HepG2 (cell line): Measurements from ENCODE around the gene STKLD1. TPM values are rescaled to one million over a fixed set of nuclear protein-coding genes. Genes with fewer than 3 reads are reported as not detected.

Experiments
- EP300 ChIP-seq, 3 experiments: sonication (generic) in 1 of 3; formaldehyde crosslinking in 1 of 3; IDR thresholded peaks; 2 replicates each; pipeline versions ENCODE4 v1.5.1 to v1.6.1; 2011 to 2020; ENCODE audit warnings: low read depth in 2 of 3, low read length in 2 of 3, borderline replicate concordance in 1 of 3, improper control_type of control experiment in 1 of 3, mild to moderate bottlenecking in 1 of 3, missing genetic modification reagents in 1 of 3, moderate library complexity in 1 of 3
- FOXJ3 ChIP-seq: sonication (generic); formaldehyde crosslinking; IDR thresholded peaks from 2 replicates; pipeline ENCODE4 v1.4.0; 2020; ENCODE audit warnings: missing genetic modification reagents, mild to moderate bottlenecking, borderline replicate concordance
- HMGA1 ChIP-seq: sonication (generic); formaldehyde crosslinking; conservative IDR thresholded peaks from 2 replicates; pipeline ENCODE4 v1.4.0; 2020; ENCODE audit warnings: missing genetic modification reagents
- NCOR1 ChIP-seq: fragments of 200-600 bp; sonication (generic); IDR thresholded peaks from 2 replicates; pipeline ENCODE4 v1.7.0; 2017; ENCODE audit warnings: antibody characterized with exemption, low read length, borderline replicate concordance
- NPAS2 ChIP-seq: sonication (generic); formaldehyde crosslinking; IDR thresholded peaks from 2 replicates; pipeline ENCODE4 v1.8.0; 2022; ENCODE audit warnings: mild to moderate bottlenecking, missing genetic modification reagents, borderline replicate concordance
- NR2C2 ChIP-seq: sonication (generic); formaldehyde crosslinking; IDR thresholded peaks from 2 replicates; pipeline ENCODE4 v1.4.0; 2020; ENCODE audit warnings: missing genetic modification reagents, mild to moderate bottlenecking, moderate library complexity, borderline replicate concordance
- POGZ ChIP-seq: sonication (generic); formaldehyde crosslinking; IDR thresholded peaks from 2 replicates; pipeline ENCODE4 v1.4.0; 2020; ENCODE audit warnings: mild to moderate bottlenecking, missing genetic modification reagents
- RFX1 ChIP-seq: fragments of 450-650 bp; IDR thresholded peaks from 2 replicates; pipeline ENCODE4 v1.6.1; 2017
- SYNCRIP ChIP-seq: fragments of 200-400 bp; formaldehyde crosslinking; IDR thresholded peaks from 2 replicates; pipeline ENCODE4 v1.6.1; 2018; ENCODE audit warnings: mild to moderate bottlenecking, low read depth, low read length; ENCODE audit not compliant: insufficient read depth
- ZFP36 ChIP-seq: fragments of 150-350 bp; IDR thresholded peaks from 2 replicates; pipeline ENCODE4 v1.6.1; 2018; ENCODE audit warnings: borderline replicate concordance, low read length, low read depth; ENCODE audit not compliant: partially characterized antibody
- ZKSCAN8 ChIP-seq: IDR thresholded peaks from 2 replicates; pipeline ENCODE4 v1.6.1; 2016; ENCODE audit warnings: borderline replicate concordance, missing genetic modification reagents, missing compliant biosample characterization
- ZNF121 ChIP-seq: sonication (generic); formaldehyde crosslinking; IDR thresholded peaks from 2 replicates; pipeline ENCODE4 v1.5.0; 2020; ENCODE audit warnings: mild to moderate bottlenecking, missing genetic modification reagents
- ZNF383 ChIP-seq: sonication (generic); formaldehyde crosslinking; IDR thresholded peaks from 2 replicates; pipeline ENCODE4 v1.4.0; 2020; ENCODE audit warnings: missing genetic modification reagents, mild to moderate bottlenecking, borderline replicate concordance
- ZNF44 ChIP-seq: sonication (generic); formaldehyde crosslinking; IDR thresholded peaks from 2 replicates; pipeline ENCODE4 v1.5.1; 2020; ENCODE audit warnings: mild to moderate bottlenecking, missing genetic modification reagents
- ZNF558 ChIP-seq: sonication (generic); formaldehyde crosslinking; IDR thresholded peaks from 2 replicates; pipeline ENCODE4 v1.9.0; 2022; ENCODE audit warnings: mild to moderate bottlenecking, missing genetic modification reagents, borderline replicate concordance
- ZNF713 ChIP-seq: sonication (generic); formaldehyde crosslinking; IDR thresholded peaks from 2 replicates; pipeline ENCODE4 v1.4.0; 2020; ENCODE audit warnings: mild to moderate bottlenecking, missing genetic modification reagents
- ZNF776 ChIP-seq: sonication (generic); formaldehyde crosslinking; IDR thresholded peaks from 2 replicates; pipeline ENCODE4 v1.4.0; 2020; ENCODE audit warnings: mild to moderate bottlenecking, missing genetic modification reagents
- polyA plus RNA-seq, 8 experiments: library from polyadenylated mRNA; depleted of rRNA in 3 of 8; stranded (reverse) in 7 of 8; unstranded in 1 of 8; fragments of >200 nt; fragmentation: Illumina TruSeq in 4 of 8; extraction: Trizol in 4 of 8; gene quantifications; 2 replicates each; pipeline versions ENCODE4 v1.2.1 to v1.2.3, GENCODE V29; 2011 to 2016; ENCODE audit warnings: low read depth in 4 of 8, missing spikeins in 1 of 8, mixed read lengths in 1 of 8; ENCODE audit not compliant: insufficient read depth in 1 of 8
- total RNA-seq, 5 experiments: library from RNA; depleted of rRNA; stranded (reverse); fragments of >200 nt; fragmentation: Illumina TruSeq; extraction: Trizol; gene quantifications; 2 replicates each; pipeline ENCODE4 v1.2.3, GENCODE V29; 2016; ENCODE audit warnings: low read depth in 1 of 5
- TF ChIP-seq, protein P1 (sequence below): sonication (generic); formaldehyde crosslinking; conservative IDR thresholded peaks from 2 replicates; pipeline ENCODE4 v1.8.1; 2023; ENCODE audit warnings: missing genetic modification reagents
- TF ChIP-seq, protein P2 (sequence below): sonication (generic); formaldehyde crosslinking; IDR thresholded peaks from 2 replicates; pipeline ENCODE4 v1.8.0; 2022; ENCODE audit warnings: mild to moderate bottlenecking, missing genetic modification reagents, moderate library complexity
- TF ChIP-seq, protein P3 (sequence below): sonication (generic); formaldehyde crosslinking; IDR thresholded peaks from 2 replicates; pipeline ENCODE4 v1.8.0; 2023; ENCODE audit warnings: mild to moderate bottlenecking, missing genetic modification reagents
- TF ChIP-seq, protein P4 (sequence below): sonication (generic); formaldehyde crosslinking; IDR thresholded peaks from 2 replicates; pipeline ENCODE4 v1.8.1; 2023; ENCODE audit warnings: missing genetic modification reagents, inconsistent platforms, borderline replicate concordance
- TF ChIP-seq, protein P5 (sequence below): sonication (generic); formaldehyde crosslinking; conservative IDR thresholded peaks from 2 replicates; pipeline ENCODE4 v1.4.0; 2020; ENCODE audit warnings: missing genetic modification reagents

STKLD1 gene
- total and polyA plus RNA-seq, 2 of the 13 experiments (the other 11 are each of a cell fraction or from before 2014, with no cell fraction given) = 1.5 to 2.2 TPM

- TF ChIP-seq NR2C2 (CRISPR knock-in tag) = peak; percentile 99
- TF ChIP-seq ZFP36 = no peak
- no peak for TF ChIP-seq HMGA1 (CRISPR knock-in tag)
- TF ChIP-seq ZKSCAN8 = 0 out of 2 replicates have a peak, but pooled peaks have one; percentile 53
- TF ChIP-seq POGZ (CRISPR knock-in tag) = peak; percentile 75; the same call in 1 of the 2 replicates
- TF ChIP-seq FOXJ3 (CRISPR knock-in tag) = peak; percentile 80
- peak; percentile 22 to 38; a peak in 2 of 4 replicates for TF ChIP-seq EP300 (IDR thresholded peaks at IDR 0.05; ENCODE audit: low read depth in 2 of 2, low read length in 2 of 2)
- peak; percentile 45; the same call in 1 of the 2 replicates for TF ChIP-seq EP300 (CRISPR knock-in tag; IDR thresholded peaks at IDR 0.05; ENCODE audit: borderline replicate concordance)
- no peak for TF ChIP-seq ZNF44 (CRISPR knock-in tag)
- peak; percentile 52; the same call in 1 of the 2 replicates for TF ChIP-seq ZNF121 (CRISPR knock-in tag)
- TF ChIP-seq, protein P1, sequence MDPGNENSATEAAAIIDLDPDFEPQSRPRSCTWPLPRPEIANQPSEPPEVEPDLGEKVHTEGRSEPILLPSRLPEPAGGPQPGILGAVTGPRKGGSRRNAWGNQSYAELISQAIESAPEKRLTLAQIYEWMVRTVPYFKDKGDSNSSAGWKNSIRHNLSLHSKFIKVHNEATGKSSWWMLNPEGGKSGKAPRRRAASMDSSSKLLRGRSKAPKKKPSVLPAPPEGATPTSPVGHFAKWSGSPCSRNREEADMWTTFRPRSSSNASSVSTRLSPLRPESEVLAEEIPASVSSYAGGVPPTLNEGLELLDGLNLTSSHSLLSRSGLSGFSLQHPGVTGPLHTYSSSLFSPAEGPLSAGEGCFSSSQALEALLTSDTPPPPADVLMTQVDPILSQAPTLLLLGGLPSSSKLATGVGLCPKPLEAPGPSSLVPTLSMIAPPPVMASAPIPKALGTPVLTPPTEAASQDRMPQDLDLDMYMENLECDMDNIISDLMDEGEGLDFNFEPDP (CRISPR knock-in tag) = 0 out of 2 replicates have a peak, but pooled peaks have one; percentile 39
- TF ChIP-seq, protein P2, sequence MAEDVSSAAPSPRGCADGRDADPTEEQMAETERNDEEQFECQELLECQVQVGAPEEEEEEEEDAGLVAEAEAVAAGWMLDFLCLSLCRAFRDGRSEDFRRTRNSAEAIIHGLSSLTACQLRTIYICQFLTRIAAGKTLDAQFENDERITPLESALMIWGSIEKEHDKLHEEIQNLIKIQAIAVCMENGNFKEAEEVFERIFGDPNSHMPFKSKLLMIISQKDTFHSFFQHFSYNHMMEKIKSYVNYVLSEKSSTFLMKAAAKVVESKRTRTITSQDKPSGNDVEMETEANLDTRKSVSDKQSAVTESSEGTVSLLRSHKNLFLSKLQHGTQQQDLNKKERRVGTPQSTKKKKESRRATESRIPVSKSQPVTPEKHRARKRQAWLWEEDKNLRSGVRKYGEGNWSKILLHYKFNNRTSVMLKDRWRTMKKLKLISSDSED (CRISPR knock-in tag) = no peak
- TF ChIP-seq, protein P3, sequence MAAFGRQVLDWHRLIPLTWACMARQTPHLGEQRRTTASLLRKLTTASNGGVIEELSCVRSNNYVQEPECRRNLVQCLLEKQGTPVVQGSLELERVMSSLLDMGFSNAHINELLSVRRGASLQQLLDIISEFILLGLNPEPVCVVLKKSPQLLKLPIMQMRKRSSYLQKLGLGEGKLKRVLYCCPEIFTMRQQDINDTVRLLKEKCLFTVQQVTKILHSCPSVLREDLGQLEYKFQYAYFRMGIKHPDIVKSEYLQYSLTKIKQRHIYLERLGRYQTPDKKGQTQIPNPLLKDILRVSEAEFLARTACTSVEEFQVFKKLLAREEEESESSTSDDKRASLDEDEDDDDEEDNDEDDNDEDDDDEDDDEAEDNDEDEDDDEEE = no peak
- no peak; the same call in 1 of the 2 replicates for TF ChIP-seq ZNF558 (CRISPR knock-in tag)
- TF ChIP-seq ZNF383 = peak; percentile 23; the same call in 1 of the 2 replicates
- peak; percentile 26; the same call in 1 of the 2 replicates for TF ChIP-seq NCOR1
- TF ChIP-seq NPAS2 (CRISPR knock-in tag) = no peak
- TF ChIP-seq, protein P4, sequence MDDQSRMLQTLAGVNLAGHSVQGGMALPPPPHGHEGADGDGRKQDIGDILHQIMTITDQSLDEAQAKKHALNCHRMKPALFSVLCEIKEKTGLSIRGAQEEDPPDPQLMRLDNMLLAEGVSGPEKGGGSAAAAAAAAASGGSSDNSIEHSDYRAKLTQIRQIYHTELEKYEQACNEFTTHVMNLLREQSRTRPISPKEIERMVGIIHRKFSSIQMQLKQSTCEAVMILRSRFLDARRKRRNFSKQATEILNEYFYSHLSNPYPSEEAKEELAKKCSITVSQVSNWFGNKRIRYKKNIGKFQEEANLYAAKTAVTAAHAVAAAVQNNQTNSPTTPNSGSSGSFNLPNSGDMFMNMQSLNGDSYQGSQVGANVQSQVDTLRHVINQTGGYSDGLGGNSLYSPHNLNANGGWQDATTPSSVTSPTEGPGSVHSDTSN (CRISPR knock-in tag) = 0 out of 2 replicates have a peak, but pooled peaks have one; percentile 37
- no peak for TF ChIP-seq ZNF713
- no peak for TF ChIP-seq SYNCRIP
- TF ChIP-seq ZNF776 (CRISPR knock-in tag) = peak; percentile 72; the same call in 1 of the 2 replicates
- TF ChIP-seq, protein P5, sequence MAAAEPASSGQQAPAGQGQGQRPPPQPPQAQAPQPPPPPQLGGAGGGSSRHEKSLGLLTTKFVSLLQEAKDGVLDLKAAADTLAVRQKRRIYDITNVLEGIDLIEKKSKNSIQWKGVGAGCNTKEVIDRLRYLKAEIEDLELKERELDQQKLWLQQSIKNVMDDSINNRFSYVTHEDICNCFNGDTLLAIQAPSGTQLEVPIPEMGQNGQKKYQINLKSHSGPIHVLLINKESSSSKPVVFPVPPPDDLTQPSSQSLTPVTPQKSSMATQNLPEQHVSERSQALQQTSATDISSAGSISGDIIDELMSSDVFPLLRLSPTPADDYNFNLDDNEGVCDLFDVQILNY (CRISPR knock-in tag) = no peak
- no peak for TF ChIP-seq RFX1
Measured at GRCh38 chr9:133417541-133418461, 41.6 kb downstream of the STKLD1 start, which contains the start of gene REXO4 (continued).
